Astrocyte (in vitro differentiated cells and primary cell): ENCODE data around the gene AQP4.

Source experiments
- EZH2 ChIP-seq: IDR thresholded peaks from 2 replicates; pipeline ENCODE4 v1.6.1; 2012; ENCODE audit warnings: mild to moderate bottlenecking, low read length, inconsistent platforms; ENCODE audit not compliant: insufficient read depth
- TF ChIP-seq, protein P1 (sequence below): IDR thresholded peaks from 2 replicates; pipeline ENCODE4 v1.5.1; 2011; ENCODE audit warnings: low read depth, mild to moderate bottlenecking, inconsistent platforms, low read length, moderate library complexity; ENCODE audit not compliant: insufficient read depth

DNA sequence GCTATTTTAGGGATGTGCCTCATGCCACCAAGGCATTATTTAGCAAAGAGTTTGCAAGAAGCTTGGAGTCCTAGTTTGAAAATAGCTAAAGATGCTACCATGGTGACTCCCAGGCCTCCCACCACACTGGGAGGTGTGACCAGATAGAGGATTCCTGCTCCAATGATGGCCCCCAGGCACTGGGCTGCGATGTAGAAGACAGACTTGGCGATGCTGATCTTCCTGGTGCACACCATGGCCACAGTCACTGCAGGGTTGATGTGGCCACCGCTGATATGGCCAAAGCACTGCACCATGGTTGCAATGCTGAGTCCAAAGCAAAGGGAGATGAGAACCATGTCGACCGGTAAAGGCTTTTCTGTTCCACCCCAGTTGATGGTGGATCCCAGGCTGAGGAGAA is 3.4 kb downstream of the AQP4 start:
- TF ChIP-seq, protein P1, sequence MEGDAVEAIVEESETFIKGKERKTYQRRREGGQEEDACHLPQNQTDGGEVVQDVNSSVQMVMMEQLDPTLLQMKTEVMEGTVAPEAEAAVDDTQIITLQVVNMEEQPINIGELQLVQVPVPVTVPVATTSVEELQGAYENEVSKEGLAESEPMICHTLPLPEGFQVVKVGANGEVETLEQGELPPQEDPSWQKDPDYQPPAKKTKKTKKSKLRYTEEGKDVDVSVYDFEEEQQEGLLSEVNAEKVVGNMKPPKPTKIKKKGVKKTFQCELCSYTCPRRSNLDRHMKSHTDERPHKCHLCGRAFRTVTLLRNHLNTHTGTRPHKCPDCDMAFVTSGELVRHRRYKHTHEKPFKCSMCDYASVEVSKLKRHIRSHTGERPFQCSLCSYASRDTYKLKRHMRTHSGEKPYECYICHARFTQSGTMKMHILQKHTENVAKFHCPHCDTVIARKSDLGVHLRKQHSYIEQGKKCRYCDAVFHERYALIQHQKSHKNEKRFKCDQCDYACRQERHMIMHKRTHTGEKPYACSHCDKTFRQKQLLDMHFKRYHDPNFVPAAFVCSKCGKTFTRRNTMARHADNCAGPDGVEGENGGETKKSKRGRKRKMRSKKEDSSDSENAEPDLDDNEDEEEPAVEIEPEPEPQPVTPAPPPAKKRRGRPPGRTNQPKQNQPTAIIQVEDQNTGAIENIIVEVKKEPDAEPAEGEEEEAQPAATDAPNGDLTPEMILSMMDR: no peak
- TF ChIP-seq EZH2: no peak
